ENCODE measurements around the gene MAGI1. TPM values are rescaled to one million over a fixed set of nuclear protein-coding genes. Genes with fewer than 3 reads are reported as not detected.

Gene MAGI1
- total RNA-seq, 1 experiment from 2014 or later: 38.6 TPM

DNA sequence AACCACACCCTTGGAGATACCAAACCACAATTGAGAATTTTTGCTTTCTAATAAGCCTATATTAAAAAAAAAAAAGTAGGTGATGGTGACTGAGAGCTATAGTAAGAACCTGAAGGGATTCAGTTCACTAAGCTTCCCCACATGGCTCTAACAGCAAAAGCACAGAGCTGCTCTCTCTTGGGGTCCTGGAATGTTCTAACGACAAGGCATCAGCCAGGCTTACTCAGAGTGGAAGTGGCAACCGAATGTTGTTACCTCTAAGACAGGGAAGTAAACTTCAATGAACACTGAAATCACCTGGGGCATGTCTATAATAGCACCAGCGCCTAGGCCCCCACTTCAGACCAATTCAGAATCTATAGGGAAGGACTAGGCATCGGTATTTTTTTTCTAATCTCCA lies 397.7 kb downstream of the MAGI1 start:
- CTCF ChIA-PET: no interaction called here
- no peaks in the 10 kb centered on the region for H3K9me2 ChIP-seq (ENCODE audit: insufficient read depth)
- DNase-seq (ENCODE audit: low read depth, low spot score) (no peak), ATAC-seq (no peak)
- no peaks in the 10 kb centered on the region for H3K27me3 ChIP-seq (ENCODE audit: insufficient read depth, low read length)
- POLR2A ChIA-PET: no interaction called here
- H3K27ac ChIP-seq (ENCODE audit: low read depth, low read length): no peak overlapping the region
- RAD21 ChIA-PET (ENCODE audit: low non-redundant PET in 1 of 2, low total read pairs in 2 of 2, uncharacterized antibody in 2 of 2, unreplicated experiment in 2 of 2): no interaction called here
- no TSS peak for BruUV-seq (replicated peaks)
- no peaks in the 10 kb centered on the region for H3K79me2 ChIP-seq (ENCODE audit: insufficient read depth, low read length)
- H4K20me1 ChIP-seq (ENCODE audit: insufficient read depth): no peaks in the 10 kb centered on the region
- TF ChIP-seq EZH2phosphoT487 (IDR thresholded peaks at IDR 0.05; ENCODE audit: borderline replicate concordance) (no peak), YY1 (IDR thresholded peaks at IDR 0.05; ENCODE audit: extremely low read depth, insufficient replicate concordance, low read depth, low read length) (no peak), EZH2 (IDR thresholded peaks at IDR 0.05) (no peak), ELF1 (IDR thresholded peaks at IDR 0.05; ENCODE audit: borderline replicate concordance, low read depth) (no peak), RAD21 (IDR thresholded peaks at IDR 0.05; ENCODE audit: low read depth) (no peak)
- TF ChIP-seq, protein P1, sequence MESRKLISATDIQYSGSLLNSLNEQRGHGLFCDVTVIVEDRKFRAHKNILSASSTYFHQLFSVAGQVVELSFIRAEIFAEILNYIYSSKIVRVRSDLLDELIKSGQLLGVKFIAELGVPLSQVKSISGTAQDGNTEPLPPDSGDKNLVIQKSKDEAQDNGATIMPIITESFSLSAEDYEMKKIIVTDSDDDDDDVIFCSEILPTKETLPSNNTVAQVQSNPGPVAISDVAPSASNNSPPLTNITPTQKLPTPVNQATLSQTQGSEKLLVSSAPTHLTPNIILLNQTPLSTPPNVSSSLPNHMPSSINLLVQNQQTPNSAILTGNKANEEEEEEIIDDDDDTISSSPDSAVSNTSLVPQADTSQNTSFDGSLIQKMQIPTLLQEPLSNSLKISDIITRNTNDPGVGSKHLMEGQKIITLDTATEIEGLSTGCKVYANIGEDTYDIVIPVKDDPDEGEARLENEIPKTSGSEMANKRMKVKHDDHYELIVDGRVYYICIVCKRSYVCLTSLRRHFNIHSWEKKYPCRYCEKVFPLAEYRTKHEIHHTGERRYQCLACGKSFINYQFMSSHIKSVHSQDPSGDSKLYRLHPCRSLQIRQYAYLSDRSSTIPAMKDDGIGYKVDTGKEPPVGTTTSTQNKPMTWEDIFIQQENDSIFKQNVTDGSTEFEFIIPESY (IDR thresholded peaks at IDR 0.05; ENCODE audit: extremely low read depth, insufficient replicate concordance, low read length): no peak
- TF ChIP-seq, protein P2, sequence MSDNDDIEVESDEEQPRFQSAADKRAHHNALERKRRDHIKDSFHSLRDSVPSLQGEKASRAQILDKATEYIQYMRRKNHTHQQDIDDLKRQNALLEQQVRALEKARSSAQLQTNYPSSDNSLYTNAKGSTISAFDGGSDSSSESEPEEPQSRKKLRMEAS (IDR thresholded peaks at IDR 0.05): no peak
- TF ChIP-seq, protein P3, sequence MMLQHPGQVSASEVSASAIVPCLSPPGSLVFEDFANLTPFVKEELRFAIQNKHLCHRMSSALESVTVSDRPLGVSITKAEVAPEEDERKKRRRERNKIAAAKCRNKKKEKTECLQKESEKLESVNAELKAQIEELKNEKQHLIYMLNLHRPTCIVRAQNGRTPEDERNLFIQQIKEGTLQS (IDR thresholded peaks at IDR 0.05): no peak
- no peak overlapping the region for H3K9ac ChIP-seq (ENCODE audit: low read length)
- no peak overlapping the region for H3K4me2 ChIP-seq (ENCODE audit: low read length)
- no peak overlapping the region for H3K4me3 ChIP-seq (replicated peaks in 1 of 2; ENCODE audit: low read depth in 1 of 2, low read length in 2 of 2)
- intact Hi-C loops (cut with micrococcal nuclease): no loop called here
- no peaks in the 10 kb centered on the region for H3K36me3 ChIP-seq (ENCODE audit: control insufficient read depth in 1 of 2, insufficient read depth in 2 of 2, low read length in 2 of 2)
- H3K4me1 ChIP-seq (ENCODE audit: control insufficient read depth in 1 of 2, insufficient read depth in 2 of 2, low read length in 2 of 2): no peaks in the 10 kb centered on the region
- H2AFZ ChIP-seq (ENCODE audit: low read depth, low read length, poor library complexity, severe bottlenecking): no peak overlapping the region
- H3K9me3 ChIP-seq (ENCODE audit: control insufficient read depth in 1 of 2, insufficient read depth in 1 of 2, low read depth in 1 of 2, low read length in 2 of 2): no peaks in the 10 kb centered on the region
